IMR-90 (cell line): ENCODE results near the gene DIP2A. TPM values are rescaled to one million over a fixed set of nuclear protein-coding genes. Genes with fewer than 3 reads are reported as not detected.

Experiments used
- ATAC-seq: fragments of 200-7000 bp; cut with Tn5 transposase; 2 replicates; pipeline ENCODE4 v1.9.1; 2020; ENCODE audit warnings: low read depth, mild to moderate bottlenecking, moderate library complexity
- BruUV-seq: library from RNA; stranded (reverse); fragments of 400-500 nt; replicated peaks from 2 replicates; lab custom pipeline; 2021; lab: Mats Ljungman, UMichigan
- CTCF ChIA-PET: fragments of 300-600 bp; formaldehyde crosslinking; extraction: SDS; loops from one replicate; lab custom pipeline; 2021; ENCODE audit warnings: antibody characterized with exemption; lab: Yijun Ruan, JAX
- POLR2A ChIA-PET: fragments of 300-600 bp; sonication (Branson Sonifier 250); formaldehyde crosslinking; loops from one replicate; lab custom pipeline; 2022; ENCODE audit warnings: antibody characterized with exemption; ENCODE audit not compliant: unreplicated experiment; lab: Charles Lee
- DNase-seq: peaks from one replicate; pipeline ENCODE4 v3.0.0; 2013
- H2AFZ ChIP-seq: replicated peaks from 2 replicates; pipeline ENCODE3; 2013; ENCODE audit warnings: low read length, mild to moderate bottlenecking; ENCODE audit not compliant: poor library complexity
- H2AK5ac ChIP-seq: 2 replicates; pipeline ENCODE4 v1.6.1; 2013; ENCODE audit warnings: low read depth, low read length, inconsistent platforms
- H2AK9ac ChIP-seq: replicated peaks from 2 replicates; pipeline ENCODE3; 2013; ENCODE audit warnings: mild to moderate bottlenecking, low read depth, low read length, moderate library complexity; ENCODE audit not compliant: poor library complexity
- H2BK120ac ChIP-seq: 2 replicates; pipeline ENCODE4 v1.6.1; 2013; ENCODE audit warnings: low read depth, low read length, inconsistent platforms
- H2BK15ac ChIP-seq: 3 replicates; pipeline ENCODE4 v1.6.1; 2013; ENCODE audit warnings: low read depth, low read length, inconsistent platforms
- H2BK20ac ChIP-seq: 2 replicates; pipeline ENCODE4 v1.6.1; 2013; ENCODE audit warnings: low read depth, mild to moderate bottlenecking, inconsistent platforms, low read length, moderate library complexity
- H2BK5ac ChIP-seq: 2 replicates; pipeline ENCODE4 v1.6.1; 2013; ENCODE audit warnings: mild to moderate bottlenecking, low read depth, low read length, inconsistent platforms; ENCODE audit not compliant: poor library complexity, severe bottlenecking
- H3K14ac ChIP-seq: replicated peaks from 2 replicates; pipeline ENCODE4 v1.6.1; 2013; ENCODE audit warnings: low read depth, low read length, inconsistent platforms
- H3K18ac ChIP-seq: 2 replicates; pipeline ENCODE4 v1.6.1; 2013; ENCODE audit warnings: low read depth, low read length, control low read depth
- H3K23ac ChIP-seq: 2 replicates; pipeline ENCODE4 v1.6.1; 2013; ENCODE audit warnings: low read depth, low read length, inconsistent platforms
- H3K27ac ChIP-seq: 2 replicates; pipeline ENCODE4 v1.5.1; 2013; ENCODE audit warnings: mild to moderate bottlenecking, control low read depth, low read length; ENCODE audit not compliant: insufficient read depth
- H3K27me3 ChIP-seq: 2 replicates; pipeline ENCODE4 v1.6.1; 2013; ENCODE audit warnings: low read length; ENCODE audit not compliant: control insufficient read depth, insufficient read depth
- H3K36me3 ChIP-seq: 2 replicates; pipeline ENCODE4 v1.6.1; 2013; ENCODE audit warnings: low read length, mixed read lengths; ENCODE audit not compliant: control insufficient read depth, insufficient read depth
- H3K4ac ChIP-seq: 2 replicates; pipeline ENCODE4 v1.6.1; 2013; ENCODE audit warnings: low read depth, low read length, inconsistent platforms
- H3K4me1 ChIP-seq: 2 replicates; pipeline ENCODE4 v1.6.1; 2013; ENCODE audit warnings: low read length, mixed read lengths; ENCODE audit not compliant: control insufficient read depth, insufficient read depth
- H3K4me2 ChIP-seq: 2 replicates; pipeline ENCODE4 v1.6.1; 2013; ENCODE audit warnings: low read depth, mild to moderate bottlenecking, control low read depth, low read length, moderate library complexity
- H3K4me3 ChIP-seq: 2 replicates; pipeline ENCODE4 v1.5.1; 2013; ENCODE audit warnings: low read depth, mild to moderate bottlenecking, control low read depth, low read length, moderate library complexity; ENCODE audit not compliant: insufficient read depth
- H3K56ac ChIP-seq: 2 replicates; pipeline ENCODE4 v1.6.1; 2013; ENCODE audit warnings: low read length, inconsistent platforms; ENCODE audit not compliant: insufficient read depth; ENCODE audit errors: extremely low read depth
- H3K79me1 ChIP-seq, 2 experiments: 2 replicates each; pipeline ENCODE4 v1.6.1; 2013; ENCODE audit warnings: low read length in 2 of 2, inconsistent platforms in 1 of 2, low read depth in 1 of 2
- H3K9ac ChIP-seq: 2 replicates; pipeline ENCODE4 v1.6.1; 2013; ENCODE audit warnings: low read depth, low read length, control low read depth
- H3K9me1 ChIP-seq: 2 replicates; pipeline ENCODE4 v1.6.1; 2013; ENCODE audit warnings: low read length, inconsistent platforms; ENCODE audit not compliant: insufficient read depth
- H3K9me3 ChIP-seq: 2 replicates; pipeline ENCODE4 v1.6.1; 2013; ENCODE audit warnings: low read length; ENCODE audit not compliant: control insufficient read depth, insufficient read depth
- H4K20me1 ChIP-seq: 2 replicates; pipeline ENCODE4 v1.6.1; 2013; ENCODE audit warnings: low read length, inconsistent platforms; ENCODE audit not compliant: insufficient read depth
- H4K5ac ChIP-seq: 2 replicates; pipeline ENCODE4 v1.6.1; 2013; ENCODE audit warnings: mild to moderate bottlenecking, low read depth, low read length, control low read depth
- H4K8ac ChIP-seq, 2 experiments: 2 replicates each; pipeline ENCODE4 v1.6.1; 2013; ENCODE audit warnings: low read depth in 2 of 2, low read length in 2 of 2, control low read depth in 1 of 2, inconsistent platforms in 1 of 2
- H4K91ac ChIP-seq: 2 replicates; pipeline ENCODE4 v1.6.1; 2013; ENCODE audit warnings: low read depth, low read length, inconsistent platforms; ENCODE audit not compliant: insufficient read depth
- BHLHE40 ChIP-seq: fragments of 150-350 bp; IDR thresholded peaks from 2 replicates; pipeline ENCODE4 v1.6.1; 2016; ENCODE audit warnings: mild to moderate bottlenecking, low read depth, low read length
- FOS ChIP-seq: fragments of 150-350 bp; IDR thresholded peaks from 2 replicates; pipeline ENCODE4 v1.6.1; 2016; ENCODE audit warnings: low read depth, low read length
- MAZ ChIP-seq: IDR thresholded peaks from 2 replicates; pipeline ENCODE4 v1.6.1; 2012; ENCODE audit warnings: low read depth, mild to moderate bottlenecking, low read length, improper control_type of control experiment, moderate library complexity, borderline replicate concordance
- RCOR1 ChIP-seq: IDR thresholded peaks from 2 replicates; pipeline ENCODE4 v1.6.1; 2012; ENCODE audit warnings: mild to moderate bottlenecking, low read length, improper control_type of control experiment; ENCODE audit not compliant: insufficient replicate concordance
- RFX5 ChIP-seq: IDR thresholded peaks from 2 replicates; pipeline ENCODE4 v1.8.0; 2012; ENCODE audit warnings: low read depth, mild to moderate bottlenecking, low read length, moderate library complexity
- WGBS, 2 experiments: methylation state at CpG; one replicate each; pipeline versions ENCODE4 v1.1.5 to v1.1.7; 2013; ENCODE audit warnings: missing lambda C conversion rate in 2 of 2; ENCODE audit not compliant: insufficient read length in 1 of 2; ENCODE audit errors: extremely low coverage in 2 of 2; 5-methylcytosine and 5-hydroxymethylcytosine counted together
- dilution Hi-C: fragments of 300-500 bp; cut with HindIII; formaldehyde crosslinking; loops from one replicate; pipeline ENCODE4 v1.14.3; 2018; ENCODE audit warnings: low sequenced_read_pairs; ENCODE audit not compliant: unreplicated experiment
- in situ Hi-C: fragments of 300-500 bp; cut with MboI; formaldehyde crosslinking; loops from 3 replicates; pipeline ENCODE4 v1.14.3; 2019; ENCODE audit warnings: low sequenced_read_pairs, inconsistent platforms, mixed read lengths
- intact Hi-C: fragments of 100-400 bp; cut with micrococcal nuclease; formaldehyde crosslinking; loops from 2 replicates; pipeline ENCODE4 v1.10.0; 2022
- polyA plus RNA-seq, 3 experiments: library from polyadenylated mRNA; depleted of rRNA; stranded (reverse); fragments of >200 nt; gene quantifications; 2 replicates each; pipeline ENCODE4 v1.2.3, GENCODE V29; 2012; ENCODE audit warnings: low replicate concordance in 1 of 3
- total RNA-seq: library from RNA; depleted of rRNA; stranded (reverse); fragments of >200 nt; gene quantifications from 2 replicates; pipeline ENCODE4 v1.2.3, GENCODE V29; 2012
- TF ChIP-seq, protein P1 (sequence below): conservative IDR thresholded peaks from 2 replicates; pipeline ENCODE4 v1.5.1; 2012; ENCODE audit warnings: mild to moderate bottlenecking, low read depth, low read length, improper control_type of control experiment

The DIP2A gene
- total and polyA plus RNA-seq, 2 of the 4 experiments (the other 2 are of a cell fraction) = 17.9 to 24.3 TPM

DNA sequence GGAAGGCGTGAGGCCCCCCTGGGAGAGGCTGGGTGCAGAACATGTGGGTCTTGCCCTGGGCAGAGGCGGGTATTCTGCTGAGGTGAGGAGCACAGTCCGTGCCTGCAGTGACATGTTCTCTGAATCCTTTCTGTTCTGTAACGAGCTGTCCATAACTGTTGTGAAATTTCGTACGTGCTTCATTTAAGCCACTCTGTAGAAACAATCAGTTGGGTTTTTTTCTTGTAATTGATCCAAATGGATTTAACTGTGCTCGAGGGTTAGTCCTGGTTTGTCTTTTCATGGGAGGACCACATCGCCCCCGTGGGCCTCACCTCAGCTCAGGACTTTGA lies 45.4 kb upstream of the DIP2A start:
- no peak overlapping the region for H3K4me3 ChIP-seq
- POLR2A ChIA-PET = no interaction called here
- TF ChIP-seq RFX5 = no peak
- TF ChIP-seq, protein P1, sequence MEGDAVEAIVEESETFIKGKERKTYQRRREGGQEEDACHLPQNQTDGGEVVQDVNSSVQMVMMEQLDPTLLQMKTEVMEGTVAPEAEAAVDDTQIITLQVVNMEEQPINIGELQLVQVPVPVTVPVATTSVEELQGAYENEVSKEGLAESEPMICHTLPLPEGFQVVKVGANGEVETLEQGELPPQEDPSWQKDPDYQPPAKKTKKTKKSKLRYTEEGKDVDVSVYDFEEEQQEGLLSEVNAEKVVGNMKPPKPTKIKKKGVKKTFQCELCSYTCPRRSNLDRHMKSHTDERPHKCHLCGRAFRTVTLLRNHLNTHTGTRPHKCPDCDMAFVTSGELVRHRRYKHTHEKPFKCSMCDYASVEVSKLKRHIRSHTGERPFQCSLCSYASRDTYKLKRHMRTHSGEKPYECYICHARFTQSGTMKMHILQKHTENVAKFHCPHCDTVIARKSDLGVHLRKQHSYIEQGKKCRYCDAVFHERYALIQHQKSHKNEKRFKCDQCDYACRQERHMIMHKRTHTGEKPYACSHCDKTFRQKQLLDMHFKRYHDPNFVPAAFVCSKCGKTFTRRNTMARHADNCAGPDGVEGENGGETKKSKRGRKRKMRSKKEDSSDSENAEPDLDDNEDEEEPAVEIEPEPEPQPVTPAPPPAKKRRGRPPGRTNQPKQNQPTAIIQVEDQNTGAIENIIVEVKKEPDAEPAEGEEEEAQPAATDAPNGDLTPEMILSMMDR = no peak
- no peak for TF ChIP-seq RCOR1
- no peak for TF ChIP-seq MAZ
- no peak for TF ChIP-seq FOS
- TF ChIP-seq BHLHE40 = no peak
- H3K9ac ChIP-seq = no peak overlapping the region
- no peak overlapping the region for H2AK5ac ChIP-seq
- H4K5ac ChIP-seq = no peak overlapping the region
- DNase-seq (no peak), ATAC-seq (no peak)
- no peak overlapping the region for H2BK120ac ChIP-seq
- no peak overlapping the region for H3K4me2 ChIP-seq
- H2BK15ac ChIP-seq = no peak overlapping the region
- WGBS, 2 experiments = 80% methylated on average over 4 of the region's 9 CpGs; no CpG with 5 or more reads in 1 of the 2 experiments
- no peak overlapping the region for H4K8ac ChIP-seq
- dilution Hi-C loops (no loop called here), intact Hi-C loops (no loop called here), in situ Hi-C loops (no loop called here)
- no peaks in the 10 kb centered on the region for H3K4me1 ChIP-seq
- H2BK20ac ChIP-seq = no peak overlapping the region
- no peak overlapping the region for H3K14ac ChIP-seq
- no peak overlapping the region for H3K56ac ChIP-seq
- no peaks in the 10 kb centered on the region for H3K9me3 ChIP-seq
- CTCF ChIA-PET = no interaction called here
- no peak overlapping the region for H2AK9ac ChIP-seq
- no peaks in the 10 kb centered on the region for H4K20me1 ChIP-seq
- no TSS peak for BruUV-seq
- H3K9me1 ChIP-seq = no peaks in the 10 kb centered on the region
- no peak overlapping the region for H3K23ac ChIP-seq
- no peaks in the 10 kb centered on the region for H3K79me1 ChIP-seq
- no peak overlapping the region for H3K27ac ChIP-seq
- H3K36me3 ChIP-seq = peaks cover 35% of the 10 kb centered on the region
- H2AFZ ChIP-seq = no peak overlapping the region
- no peaks in the 10 kb centered on the region for H3K27me3 ChIP-seq
- H4K91ac ChIP-seq = no peak overlapping the region
- no peak overlapping the region for H3K18ac ChIP-seq
- no peak overlapping the region for H2BK5ac ChIP-seq
- H3K4ac ChIP-seq = no peak overlapping the region
